NCI-H2196 treated with DMSO at 0.1 percent for 48 hours (cell line): ENCODE measurements around the gene ENTPD8.

Experiments used
- DNase-seq: peaks from one replicate; lab custom pipeline; 2025; ENCODE audit not compliant: unreplicated experiment; lab: John Stamatoyannopoulos, UW

The ENTPD8 gene

DNA sequence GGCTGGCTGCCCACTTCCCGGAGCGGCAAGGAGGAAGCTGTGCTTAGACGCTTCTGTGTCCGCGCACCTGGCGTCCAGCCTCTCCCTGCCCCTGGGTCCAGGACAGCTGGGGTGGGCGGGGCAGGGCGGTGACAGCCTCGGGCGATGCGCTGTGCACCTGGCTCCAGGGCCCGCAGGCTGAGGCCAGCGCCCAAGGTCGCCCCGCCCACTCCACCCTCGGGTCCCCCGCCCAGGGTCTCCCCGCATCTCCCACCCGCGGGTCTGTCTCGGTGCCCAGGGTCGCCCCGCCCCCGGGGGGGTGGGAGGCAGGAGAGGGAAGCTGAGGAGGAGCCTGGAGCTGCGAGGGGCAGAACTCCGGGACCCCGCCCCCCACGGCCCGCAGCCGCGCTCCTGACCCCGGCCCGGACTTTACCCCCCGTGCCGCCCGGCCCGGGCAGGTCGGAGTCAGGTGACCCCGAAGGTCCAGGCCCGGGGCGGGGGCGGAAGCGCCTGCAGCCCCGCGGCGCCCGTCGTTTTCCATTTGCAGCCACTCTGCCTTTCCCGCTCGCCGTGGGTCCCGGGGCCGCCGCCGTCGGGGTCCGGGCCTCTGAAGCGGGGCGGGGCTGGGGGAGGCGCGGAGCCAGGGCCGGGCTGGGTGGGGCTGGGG lies at the start of gene ENTPD8:
TSS of gene ENTPD8 (minus strand) at position 69 of the 646 bp plus-strand sequence. CDS start 3,072 bp downstream, outside the sequence.
- DNase-seq = peak; percentile 84

- no peak for DNase-seq
Measured at GRCh38 chr9:137490532-137491186, 49.5 kb upstream of the ENTPD8 start.

DNA sequence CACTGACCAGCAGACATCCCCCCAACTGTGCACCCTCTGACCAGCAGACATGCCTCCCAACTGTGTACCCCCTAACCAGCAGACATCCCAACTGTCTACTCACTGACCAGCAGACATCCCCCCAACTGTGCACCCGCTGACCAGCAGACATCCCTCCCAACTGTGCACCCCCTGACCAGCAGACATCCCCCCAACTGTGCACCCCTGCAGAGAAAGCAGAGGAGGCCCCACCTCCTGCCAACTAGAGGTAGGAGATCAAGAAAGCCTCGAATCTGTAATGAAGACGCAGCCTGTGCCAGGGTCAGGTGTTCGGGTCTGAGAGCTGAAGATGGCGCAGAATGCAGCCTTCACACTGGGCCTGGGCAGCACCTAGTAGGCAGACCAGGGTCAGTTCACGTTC lies 47.7 kb upstream of the ENTPD8 start:
- DNase-seq = no peak

DNA sequence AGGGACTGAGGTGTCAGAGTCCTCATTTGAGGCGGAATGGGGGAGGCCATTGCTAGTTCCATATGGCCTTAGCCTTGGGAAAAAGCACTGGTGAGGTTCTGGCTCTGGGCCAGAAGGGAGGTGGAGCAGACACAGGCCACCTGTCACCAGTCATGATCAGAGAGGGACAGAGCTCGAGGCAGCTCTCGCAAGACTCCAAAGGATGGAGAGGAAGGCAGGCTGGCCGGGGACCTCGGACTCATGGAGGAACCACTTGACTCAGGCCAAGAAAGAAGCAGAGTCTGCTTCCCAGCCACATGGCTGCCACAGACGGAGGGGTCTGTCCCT lies 47.1 kb upstream of the ENTPD8 start:
- no peak for DNase-seq

DNA sequence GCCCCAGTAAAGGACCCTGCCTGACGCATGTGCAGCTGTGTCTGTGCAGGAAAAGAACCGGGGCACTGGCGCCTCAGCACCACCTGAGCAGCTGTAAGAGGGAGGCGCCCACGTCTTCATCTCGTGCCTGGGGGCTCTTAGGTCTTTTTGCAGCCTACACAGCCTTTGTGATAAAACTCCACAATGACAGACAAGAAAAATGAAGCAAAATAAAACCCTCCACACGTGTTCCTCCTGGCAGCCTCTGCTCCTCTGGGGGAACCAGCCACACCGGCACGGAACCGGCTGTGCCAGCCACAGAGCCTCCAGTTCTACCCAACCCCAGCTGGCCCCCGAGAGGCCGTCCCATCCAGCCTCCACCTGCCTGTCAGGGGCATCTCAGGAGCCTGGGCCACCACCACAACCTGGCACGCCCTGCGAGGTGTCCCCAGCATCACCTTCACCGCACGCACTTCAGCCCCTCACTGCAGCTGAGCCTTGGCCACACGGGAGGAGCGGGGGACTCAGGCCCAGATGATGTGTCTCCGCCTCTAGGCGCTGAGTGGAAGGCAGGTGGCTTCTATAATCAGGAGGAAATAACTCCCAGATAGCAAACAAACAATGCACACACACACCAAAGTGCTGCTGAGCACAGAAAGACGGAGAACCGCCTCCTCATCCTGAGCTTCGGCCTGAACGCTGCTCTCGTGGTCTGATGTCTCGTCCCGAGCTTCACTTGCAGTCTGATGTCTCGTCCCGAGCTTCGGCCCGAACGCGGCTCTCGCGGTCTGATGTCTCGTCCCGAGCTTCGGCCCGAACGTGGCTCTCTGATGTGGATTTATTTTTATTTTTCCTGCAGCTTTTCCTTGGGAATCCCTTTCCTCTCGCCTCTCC lies 46.5 kb upstream of the ENTPD8 start:
- peak; percentile 37 for DNase-seq

GRCh38 chr9:137486545-137487453 lies 45.6 kb upstream of the ENTPD8 start:
- DNase-seq = no peak

GRCh38 chr9:137486141-137486490 lies 45.0 kb upstream of the ENTPD8 start:
- no peak for DNase-seq

DNA sequence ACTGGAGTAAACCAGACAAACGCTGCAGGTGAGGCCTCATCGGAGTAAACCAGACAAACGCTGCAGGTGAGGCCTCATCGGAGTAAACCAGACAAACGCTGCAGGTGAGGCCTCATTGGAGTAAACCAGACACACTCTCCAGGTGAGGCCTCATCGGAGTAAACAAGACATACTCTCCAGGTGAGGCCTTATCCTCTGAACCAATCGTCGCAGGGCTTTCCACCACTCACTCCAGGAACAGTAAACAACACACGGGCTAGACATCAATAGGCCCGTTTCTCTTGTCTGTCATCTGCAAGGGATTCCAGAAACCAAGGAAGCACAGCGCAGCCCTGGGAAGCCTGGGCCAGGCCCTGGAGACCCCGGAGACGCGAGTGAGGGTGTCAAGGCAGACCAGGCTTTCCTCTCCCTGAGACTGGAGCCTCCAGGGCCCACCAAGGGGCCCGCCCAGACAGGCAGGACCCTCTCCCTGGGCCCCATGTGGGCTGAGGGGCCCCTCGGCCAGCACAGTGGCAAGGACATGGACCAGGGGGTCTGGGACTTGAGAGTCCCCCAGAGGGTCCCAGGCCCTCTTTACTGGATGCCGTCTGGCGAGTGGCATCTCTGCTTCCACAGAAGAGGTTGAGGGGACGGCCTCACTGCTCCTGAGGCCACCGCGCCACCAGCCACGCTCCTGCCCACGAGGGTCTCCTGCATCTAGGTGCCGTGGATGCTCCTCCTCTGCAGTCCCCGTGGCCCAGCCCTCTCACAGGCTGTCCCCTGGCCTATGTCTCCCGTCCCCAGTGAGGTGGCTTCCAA lies 44.4 kb upstream of the ENTPD8 start:
- DNase-seq = no peak

DNA sequence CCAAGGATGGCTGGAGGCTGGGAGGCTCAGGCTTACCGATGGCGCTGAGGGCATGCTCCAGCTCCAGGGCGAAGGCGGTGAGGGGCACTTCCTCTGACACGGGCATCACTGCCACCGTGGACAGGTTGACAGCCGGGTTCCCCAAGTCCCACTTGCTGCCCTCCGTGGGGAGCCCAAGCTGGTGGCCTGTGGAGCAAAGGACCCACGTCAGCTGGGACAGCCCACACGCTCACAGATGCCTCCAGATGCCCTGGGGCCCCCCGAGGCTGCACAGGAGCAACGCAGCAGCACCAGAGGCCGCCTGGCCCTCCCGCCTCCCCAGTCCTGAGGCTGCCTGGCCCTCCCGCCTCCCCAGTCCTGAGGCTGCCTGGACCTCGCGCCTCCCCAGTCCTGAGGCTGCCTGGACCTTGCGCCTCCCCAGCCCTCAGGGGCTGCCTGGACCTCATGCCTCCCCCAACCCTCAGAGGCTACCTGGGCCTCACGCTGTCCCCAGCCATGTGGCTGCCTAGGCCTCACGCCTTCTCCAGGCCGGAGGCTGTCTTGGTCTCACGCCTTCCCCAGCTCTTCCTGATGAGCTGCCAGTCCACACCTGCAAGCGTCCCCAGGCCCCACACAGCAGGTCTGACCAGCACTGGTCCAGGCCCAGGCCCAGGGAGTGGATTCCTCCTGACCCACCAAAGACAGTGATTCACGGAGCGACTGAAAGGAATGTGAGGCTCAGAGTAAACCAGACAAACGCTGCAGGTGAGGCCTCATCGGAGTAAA lies 43.6 kb upstream of the ENTPD8 start:
- DNase-seq = no peak

GRCh38 chr9:137482094-137482781 lies 41.1 kb upstream of the ENTPD8 start:
- DNase-seq = peak; percentile 33

DNA sequence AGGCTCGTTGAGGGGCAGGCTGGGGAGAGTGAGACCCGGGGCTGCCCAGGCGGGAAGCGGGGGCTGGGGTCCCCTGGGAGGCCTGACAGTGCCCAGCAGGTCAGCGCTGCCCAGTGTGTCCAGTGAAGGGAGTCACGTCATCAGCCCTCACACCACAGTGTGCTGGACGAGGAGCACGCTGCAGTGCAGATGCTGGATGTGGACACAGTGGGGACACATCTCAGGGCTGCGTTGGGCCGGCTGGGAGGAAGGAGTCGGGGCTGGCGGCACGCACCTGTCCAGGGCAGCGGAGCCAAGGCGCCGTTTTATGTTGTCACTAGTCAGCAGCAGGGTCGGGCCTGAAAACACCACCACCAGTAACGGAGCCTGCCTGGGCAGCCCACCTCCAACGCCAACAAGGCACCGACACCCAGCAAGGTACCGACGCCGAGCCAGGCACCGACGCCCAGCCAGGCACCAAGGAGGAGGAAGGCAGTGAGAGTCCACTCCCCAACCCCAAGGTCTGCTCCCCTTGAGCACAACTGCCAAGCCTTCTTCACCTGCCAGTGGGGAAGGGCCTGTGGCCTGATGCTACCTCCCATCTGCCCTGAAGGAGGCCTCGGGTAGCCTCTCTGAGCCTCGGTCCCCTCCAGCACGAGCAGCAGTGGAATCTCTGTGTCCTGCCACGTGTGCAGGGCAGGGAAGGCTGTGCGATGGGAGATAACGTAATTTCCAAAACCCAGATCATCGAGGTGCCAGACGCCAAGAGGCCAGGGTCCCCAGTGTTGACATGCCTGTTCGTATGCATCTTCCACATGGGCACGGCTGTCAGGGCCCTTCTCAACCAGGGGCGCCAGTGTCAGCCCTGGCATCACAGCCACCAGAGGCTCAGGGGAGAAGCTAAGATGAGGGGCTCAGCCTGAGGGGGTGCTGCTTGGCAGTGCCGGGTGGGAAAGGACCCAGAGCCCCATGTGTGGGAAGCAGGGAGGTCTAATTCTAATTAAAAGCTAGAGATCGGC lies 39.8 kb upstream of the ENTPD8 start:
- DNase-seq = no peak

GRCh38 chr9:137479892-137480685 lies 38.9 kb upstream of the ENTPD8 start:
- peak; percentile 13 for DNase-seq

DNA sequence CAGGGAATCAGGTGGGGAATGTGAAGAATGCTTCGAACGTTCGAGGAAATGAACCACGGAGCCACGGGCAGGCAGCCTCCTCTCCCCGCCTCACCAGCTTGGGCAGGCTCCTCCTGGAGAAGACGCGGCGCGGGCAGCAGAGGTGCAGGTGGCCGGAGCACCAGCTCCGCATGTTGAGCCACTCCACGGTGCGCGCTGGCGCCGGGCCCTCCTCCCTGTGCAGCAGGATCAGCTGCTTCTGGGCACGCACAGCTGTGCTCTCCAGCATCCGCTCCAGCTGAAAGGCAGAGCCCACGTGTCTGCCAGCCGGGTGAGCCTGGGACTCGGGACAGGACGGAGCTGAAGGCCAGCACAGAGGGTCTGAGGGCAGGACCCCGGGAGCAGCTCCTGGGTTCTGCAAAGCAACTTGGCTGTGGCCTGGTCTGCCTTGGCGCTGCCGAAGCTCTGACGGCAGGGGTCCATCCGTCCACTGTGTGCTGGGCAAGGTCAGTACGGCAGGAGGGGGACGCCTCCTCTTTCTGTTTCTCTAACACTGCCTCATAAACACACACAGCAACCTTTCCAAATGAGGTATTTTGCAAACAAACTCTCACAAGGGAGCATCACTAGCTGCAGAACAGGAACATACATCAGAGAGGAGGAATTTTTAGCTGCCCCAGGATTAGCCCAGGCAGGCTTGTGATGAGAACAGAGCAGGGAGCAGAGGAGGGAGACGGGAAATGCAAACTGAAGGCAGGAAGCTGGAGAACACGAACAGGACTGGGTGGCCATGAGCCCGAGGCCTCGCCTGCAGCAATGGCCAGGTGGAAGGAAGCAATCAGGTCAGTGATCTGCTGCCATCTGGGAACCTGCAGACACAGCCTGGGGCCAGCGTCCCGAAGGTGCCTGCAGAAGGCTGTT lies 38.1 kb upstream of the ENTPD8 start:
- DNase-seq = peak; percentile 60

GRCh38 chr9:137478613-137478961 lies 37.4 kb upstream of the ENTPD8 start:
- DNase-seq = no peak

DNA sequence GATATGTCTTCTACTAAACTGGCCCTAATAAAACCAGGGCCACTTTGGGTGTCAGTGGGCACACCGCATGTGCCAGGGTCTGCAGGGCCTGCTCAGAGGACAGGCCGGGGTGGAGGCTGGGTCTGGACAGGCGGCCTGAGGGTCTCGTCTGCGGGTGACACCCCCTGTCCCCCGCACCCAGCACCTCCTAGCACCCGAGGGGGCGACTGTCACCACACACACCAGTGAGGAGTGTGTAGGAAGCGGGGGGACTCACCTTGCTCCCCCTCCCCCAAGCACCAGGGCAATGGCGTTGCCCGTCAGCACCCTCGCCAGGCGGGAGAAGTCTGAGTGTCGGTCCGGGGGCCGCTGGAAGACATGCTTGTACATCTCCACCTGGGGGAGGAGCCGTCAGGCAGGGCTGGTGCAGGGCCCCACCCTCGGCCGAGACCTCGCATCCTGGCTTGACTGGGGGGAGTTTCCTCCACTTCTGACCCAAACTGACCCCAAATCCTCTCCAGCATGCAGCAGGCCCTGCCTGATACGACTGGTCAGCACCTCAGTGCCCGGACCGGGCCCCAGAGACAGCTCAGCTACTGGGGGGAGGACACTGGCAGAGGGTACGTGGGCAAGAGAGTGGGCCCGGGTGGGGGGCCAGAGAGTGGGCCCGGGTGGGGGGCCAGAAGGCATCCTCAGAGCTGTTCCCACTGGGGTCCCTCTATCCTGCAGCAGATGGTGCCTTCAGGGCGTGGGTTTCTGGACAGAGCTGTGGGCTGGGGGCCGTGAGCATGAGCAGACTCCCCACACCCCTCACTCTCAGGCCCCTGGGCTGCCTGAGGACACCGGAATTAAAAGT lies 36.8 kb upstream of the ENTPD8 start:
- DNase-seq = no peak
